GM21423 (cell line): ENCODE data around the gene TBL1Y.
"Not testable (repeated sequence)": the region's sequence is repeated elsewhere in the genome, so short reads cannot be mapped to it uniquely, and the experiment has no call there.

ENCODE experiments used
- ATAC-seq: cut with Tn5 transposase; IDR thresholded peaks from one replicate; pipeline ENCODE4 v1.9.1; 2021; ENCODE audit warnings: mild to moderate bottlenecking, moderate library complexity; ENCODE audit not compliant: unreplicated experiment

The TBL1Y gene

GRCh38 chrY:7078725-7079124 lies 168.2 kb downstream of the TBL1Y start:
- no peak for ATAC-seq

GRCh38 chrY:7080548-7080947 lies 170.1 kb downstream of the TBL1Y start:
- not testable (repeated sequence) for ATAC-seq

- ATAC-seq: peak; percentile 78
Measured at GRCh38 chrY:7085606-7086005, 175.1 kb downstream of the TBL1Y start.

- ATAC-seq: no peak
Measured at GRCh38 chrY:7092836-7093235, 182.3 kb downstream of the TBL1Y start.

GRCh38 chrY:7094365-7094764 lies 183.9 kb downstream of the TBL1Y start:
- ATAC-seq: no peak

GRCh38 chrY:7097021-7097420 lies 186.5 kb downstream of the TBL1Y start:
- no peak for ATAC-seq

GRCh38 chrY:7099742-7100141 lies 189.2 kb downstream of the TBL1Y start:
- ATAC-seq: no peak

GRCh38 chrY:7102680-7103079 lies 192.2 kb downstream of the TBL1Y start:
- ATAC-seq: no peak

- no peak for ATAC-seq
Measured at GRCh38 chrY:7107179-7107578, 196.7 kb downstream of the TBL1Y start.

- no peak for ATAC-seq
Measured at GRCh38 chrY:7110086-7110485, 199.6 kb downstream of the TBL1Y start.

- no peak for ATAC-seq
Measured at GRCh38 chrY:7115871-7116270, 205.4 kb downstream of the TBL1Y start.

- no peak for ATAC-seq
Measured at GRCh38 chrY:7122202-7122601, 211.7 kb downstream of the TBL1Y start.

GRCh38 chrY:7125136-7126056 lies 214.9 kb downstream of the TBL1Y start:
- no peak for ATAC-seq

GRCh38 chrY:7128211-7128610 lies 217.7 kb downstream of the TBL1Y start:
- no peak for ATAC-seq
